CD14-positive monocyte (primary cell): ENCODE data around the gene ZDHHC7. TPM values are rescaled to one million over a fixed set of nuclear protein-coding genes. Genes with fewer than 3 reads are reported as not detected.

ENCODE experiments used
- DNase-seq, 3 donors: peaks; one replicate each; pipeline ENCODE4 v3.0.0-alpha.2; 2011 to 2022
- H2AFZ ChIP-seq: 2 replicates; pipeline ENCODE4 v1.6.0; 2012; ENCODE audit warnings: mild to moderate bottlenecking, low read depth, low read length, inconsistent platforms; ENCODE audit not compliant: insufficient read depth, poor library complexity, severe bottlenecking
- H3K27ac ChIP-seq, 2 donors: 1 replicate in 1 of 2; 2 replicates in 1 of 2; pipeline ENCODE4 v1.5.1; 2012 to 2013; ENCODE audit warnings: low read length in 2 of 2, control low read depth in 1 of 2, inconsistent platforms in 1 of 2, low read depth in 1 of 2, mild to moderate bottlenecking in 1 of 2
- H3K27me3 ChIP-seq, 2 donors: one replicate each; pipeline versions ENCODE4 v1.6.0 to v1.6.1; 2011 to 2013; ENCODE audit warnings: low read length in 2 of 2; ENCODE audit not compliant: control insufficient read depth in 2 of 2, insufficient read depth in 2 of 2
- H3K36me3 ChIP-seq, 2 donors: replicated peaks in 1 of 2; 1 replicate in 1 of 2; 2 replicates in 1 of 2; pipeline versions ENCODE4 v1.5.1 to v1.6.1; 2012 to 2013; ENCODE audit warnings: low read length in 2 of 2, control low read depth in 1 of 2, inconsistent platforms in 1 of 2, mild to moderate bottlenecking in 1 of 2; ENCODE audit not compliant: insufficient read depth in 2 of 2, control insufficient read depth in 1 of 2
- H3K4me1 ChIP-seq, 2 donors: 1 replicate in 1 of 2; 2 replicates in 1 of 2; pipeline versions ENCODE4 v1.5.1 to v1.6.1; 2012 to 2013; ENCODE audit warnings: low read length in 2 of 2, control low read depth in 1 of 2, inconsistent platforms in 1 of 2, mild to moderate bottlenecking in 1 of 2, moderate library complexity in 1 of 2; ENCODE audit not compliant: insufficient read depth in 2 of 2, control insufficient read depth in 1 of 2
- H3K4me2 ChIP-seq: replicated peaks from 2 replicates; pipeline ENCODE3; 2012; ENCODE audit warnings: low read length, moderate library complexity, mild to moderate bottlenecking; ENCODE audit not compliant: poor library complexity, severe bottlenecking; ENCODE audit errors: extremely low read depth
- H3K4me3 ChIP-seq, 3 experiments: fragments of 200-600 bp in 1 of 3; sonication (generic) in 1 of 3; replicated peaks in 1 of 3; 1 replicate in 2 of 3; 2 replicates in 1 of 3; pipeline ENCODE4 v1.5.1; 2011 to 2013; ENCODE audit warnings: low read length in 3 of 3, mild to moderate bottlenecking in 3 of 3, control low read depth in 2 of 3, low read depth in 2 of 3, inconsistent platforms in 1 of 3, moderate library complexity in 1 of 3
- H3K79me2 ChIP-seq: 2 replicates; pipeline ENCODE4 v1.6.0; 2012; ENCODE audit warnings: mild to moderate bottlenecking, control low read depth, inconsistent platforms, low read length, moderate library complexity; ENCODE audit not compliant: insufficient read depth
- H3K9ac ChIP-seq: 2 replicates; pipeline ENCODE4 v1.6.0; 2017; ENCODE audit warnings: low read length, mild to moderate bottlenecking; ENCODE audit not compliant: insufficient read depth, poor library complexity, severe bottlenecking
- H3K9me3 ChIP-seq, 2 donors: replicated peaks in 1 of 2; 1 replicate in 1 of 2; 2 replicates in 1 of 2; pipeline versions ENCODE4 v1.5.1 to v1.6.1; 2012 to 2013; ENCODE audit warnings: low read length in 2 of 2, control low read depth in 1 of 2; ENCODE audit not compliant: control insufficient read depth in 1 of 2, insufficient read depth in 1 of 2
- H4K20me1 ChIP-seq: 2 replicates; pipeline ENCODE4 v1.6.0; 2012; ENCODE audit warnings: mild to moderate bottlenecking, low read length, control low read depth, moderate library complexity; ENCODE audit not compliant: insufficient read depth
- H3K27ac Mint-ChIP-seq, 7 donors: one replicate each; pipeline ENCODE4 v1.8.0; 2020; ENCODE audit warnings: mild to moderate bottlenecking in 7 of 7, mixed read lengths in 7 of 7, moderate library complexity in 6 of 7, inconsistent platforms in 2 of 7
- H3K27me3 Mint-ChIP-seq, 3 donors: one replicate each; pipeline ENCODE4 v1.8.0; 2021 to 2022; ENCODE audit warnings: low read depth in 3 of 3, mild to moderate bottlenecking in 3 of 3, mixed read lengths in 3 of 3, moderate library complexity in 3 of 3, inconsistent platforms in 1 of 3
- H3K36me3 Mint-ChIP-seq, 2 donors: one replicate each; pipeline ENCODE4 v1.8.0; 2020; ENCODE audit warnings: mixed read lengths in 2 of 2, inconsistent platforms in 1 of 2, mild to moderate bottlenecking in 1 of 2
- H3K4me1 Mint-ChIP-seq: one replicate; pipeline ENCODE4 v1.8.0; 2020; ENCODE audit warnings: mild to moderate bottlenecking, mixed read lengths
- H3K4me3 Mint-ChIP-seq, 2 donors: one replicate each; pipeline ENCODE4 v1.8.0; 2020; ENCODE audit warnings: mild to moderate bottlenecking in 2 of 2, mixed read lengths in 2 of 2, moderate library complexity in 1 of 2
- H3K9me3 Mint-ChIP-seq, 7 donors: one replicate each; pipeline ENCODE4 v1.8.0; 2020 to 2022; ENCODE audit warnings: mixed read lengths in 7 of 7, mild to moderate bottlenecking in 6 of 7, moderate library complexity in 6 of 7, inconsistent platforms in 2 of 7
- WGBS: methylation state at CpG from one replicate; pipeline ENCODE4 v1.1.5; 2013; ENCODE audit warnings: missing lambda C conversion rate; ENCODE audit not compliant: insufficient coverage; 5-methylcytosine and 5-hydroxymethylcytosine counted together
- intact Hi-C, 2 donors: fragments of 100-400 bp; cut with micrococcal nuclease; formaldehyde crosslinking; loops; one replicate each; pipeline versions ENCODE4 v1.15.0 to v1.15.1; 2023
- polyA plus RNA-seq, 3 donors: library from polyadenylated mRNA; depleted of rRNA in 1 of 3; unstranded in 2 of 3; stranded (reverse) in 1 of 3; fragments of 300-500 nt in 2 of 3; fragments of >200 nt in 1 of 3; fragmentation: Illumina TruSeq in 2 of 3; gene quantifications; 1 replicate in 2 of 3; 2 replicates in 1 of 3; pipeline ENCODE4 v1.2.3, GENCODE V29; 2012 to 2021
- TF ChIP-seq, protein P1 (sequence below): fragments of 200-600 bp; IDR thresholded peaks from one replicate; pipeline ENCODE4 v1.8.0; 2022; ENCODE audit warnings: antibody characterized with exemption, mild to moderate bottlenecking

The ZDHHC7 gene
- polyA plus RNA-seq, 3 donors: 99.7 to 189 (median 129) TPM

- Histone ChIP-seq H2AFZ (no peak overlapping the region), H3K4me1 (no peaks in the 10 kb centered on the region), H3K4me3 (no peak overlapping the region), H3K4me2 (no peak overlapping the region), H4K20me1 (no peaks in the 10 kb centered on the region), H3K27ac (no peak overlapping the region), H3K9me3 (no peaks in the 10 kb centered on the region), H3K36me3 (no peaks in the 10 kb centered on the region), H3K79me2 (no peaks in the 10 kb centered on the region), H3K27me3 (no peaks in the 10 kb centered on the region), H3K9ac (no peak overlapping the region)
- Mint-ChIP-seq H3K27ac (no peak overlapping the region), H3K36me3 (peaks cover 0 to 4% of the 10 kb centered on the region in 2 donors), H3K4me3 (no peak overlapping the region), H3K27me3 (peaks cover 5 to 11% (median 10%) of the 10 kb centered on the region in 3 donors), H3K9me3 (peaks cover 0 to 7% (median 3%) of the 10 kb centered on the region in 7 donors), H3K4me1 (peaks cover 4% of the 10 kb centered on the region)
- intact Hi-C loops: no loop called here
- no peak for DNase-seq
- 98% methylated on average over 8 of the region's 8 CpGs for WGBS
- TF ChIP-seq, protein P1, sequence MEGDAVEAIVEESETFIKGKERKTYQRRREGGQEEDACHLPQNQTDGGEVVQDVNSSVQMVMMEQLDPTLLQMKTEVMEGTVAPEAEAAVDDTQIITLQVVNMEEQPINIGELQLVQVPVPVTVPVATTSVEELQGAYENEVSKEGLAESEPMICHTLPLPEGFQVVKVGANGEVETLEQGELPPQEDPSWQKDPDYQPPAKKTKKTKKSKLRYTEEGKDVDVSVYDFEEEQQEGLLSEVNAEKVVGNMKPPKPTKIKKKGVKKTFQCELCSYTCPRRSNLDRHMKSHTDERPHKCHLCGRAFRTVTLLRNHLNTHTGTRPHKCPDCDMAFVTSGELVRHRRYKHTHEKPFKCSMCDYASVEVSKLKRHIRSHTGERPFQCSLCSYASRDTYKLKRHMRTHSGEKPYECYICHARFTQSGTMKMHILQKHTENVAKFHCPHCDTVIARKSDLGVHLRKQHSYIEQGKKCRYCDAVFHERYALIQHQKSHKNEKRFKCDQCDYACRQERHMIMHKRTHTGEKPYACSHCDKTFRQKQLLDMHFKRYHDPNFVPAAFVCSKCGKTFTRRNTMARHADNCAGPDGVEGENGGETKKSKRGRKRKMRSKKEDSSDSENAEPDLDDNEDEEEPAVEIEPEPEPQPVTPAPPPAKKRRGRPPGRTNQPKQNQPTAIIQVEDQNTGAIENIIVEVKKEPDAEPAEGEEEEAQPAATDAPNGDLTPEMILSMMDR: no peak
These were observed 79.8 kb downstream of the ZDHHC7 start for GRCh38 chr16:84931506-84931905.

DNA sequence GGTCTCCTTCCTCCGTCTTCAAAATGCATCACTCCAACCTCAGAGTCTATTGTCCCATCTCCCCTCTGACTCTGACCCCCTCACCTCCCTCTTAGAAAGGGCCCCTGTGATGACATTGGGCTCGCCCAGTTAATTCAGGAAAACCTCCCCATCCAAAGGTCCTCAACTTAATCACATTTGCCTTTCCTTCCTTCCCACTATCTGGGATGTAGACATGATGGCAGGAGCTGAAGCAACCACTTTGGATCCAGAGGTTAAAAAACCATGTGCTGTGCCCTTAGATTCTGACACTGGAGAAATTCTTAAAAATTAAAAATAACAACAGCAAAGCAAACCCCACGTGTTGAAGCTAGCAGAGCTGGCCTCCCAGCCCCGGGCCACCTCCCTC is 80.2 kb downstream of the ZDHHC7 start:
- no peak for DNase-seq
- Histone ChIP-seq H3K27me3 (no peaks in the 10 kb centered on the region), H3K9me3 (no peaks in the 10 kb centered on the region), H4K20me1 (no peaks in the 10 kb centered on the region), H3K4me2 (no peak overlapping the region), H3K79me2 (no peaks in the 10 kb centered on the region), H3K4me3 (no peak overlapping the region), H3K27ac (no peak overlapping the region), H3K36me3 (no peaks in the 10 kb centered on the region), H3K4me1 (no peaks in the 10 kb centered on the region), H3K9ac (no peak overlapping the region), H2AFZ (no peak overlapping the region)
- Mint-ChIP-seq H3K4me1 (peaks cover 4% of the 10 kb centered on the region), H3K36me3 (peaks cover 0 to 4% of the 10 kb centered on the region in 2 donors), H3K4me3 (no peak overlapping the region), H3K27me3 (peaks cover 5 to 11% (median 10%) of the 10 kb centered on the region in 3 donors), H3K9me3 (peaks cover 0 to 7% (median 3%) of the 10 kb centered on the region in 7 donors), H3K27ac (no peak overlapping the region)
- 100% methylated on average over 3 of the region's 4 CpGs for WGBS
- TF ChIP-seq, protein P1: no peak
- intact Hi-C loops: no loop called here
